GM18868 (cell line): Measurements from ENCODE around the gene PLXNB2.
"Not testable (repeated sequence)": the region's sequence is repeated elsewhere in the genome, so short reads cannot be mapped to it uniquely, and the experiment has no call there.

Source experiments
- ATAC-seq: cut with Tn5 transposase; IDR thresholded peaks from one replicate; pipeline ENCODE4 v1.9.1; 2021; ENCODE audit warnings: mild to moderate bottlenecking, moderate library complexity; ENCODE audit not compliant: unreplicated experiment

PLXNB2 gene, protein sequence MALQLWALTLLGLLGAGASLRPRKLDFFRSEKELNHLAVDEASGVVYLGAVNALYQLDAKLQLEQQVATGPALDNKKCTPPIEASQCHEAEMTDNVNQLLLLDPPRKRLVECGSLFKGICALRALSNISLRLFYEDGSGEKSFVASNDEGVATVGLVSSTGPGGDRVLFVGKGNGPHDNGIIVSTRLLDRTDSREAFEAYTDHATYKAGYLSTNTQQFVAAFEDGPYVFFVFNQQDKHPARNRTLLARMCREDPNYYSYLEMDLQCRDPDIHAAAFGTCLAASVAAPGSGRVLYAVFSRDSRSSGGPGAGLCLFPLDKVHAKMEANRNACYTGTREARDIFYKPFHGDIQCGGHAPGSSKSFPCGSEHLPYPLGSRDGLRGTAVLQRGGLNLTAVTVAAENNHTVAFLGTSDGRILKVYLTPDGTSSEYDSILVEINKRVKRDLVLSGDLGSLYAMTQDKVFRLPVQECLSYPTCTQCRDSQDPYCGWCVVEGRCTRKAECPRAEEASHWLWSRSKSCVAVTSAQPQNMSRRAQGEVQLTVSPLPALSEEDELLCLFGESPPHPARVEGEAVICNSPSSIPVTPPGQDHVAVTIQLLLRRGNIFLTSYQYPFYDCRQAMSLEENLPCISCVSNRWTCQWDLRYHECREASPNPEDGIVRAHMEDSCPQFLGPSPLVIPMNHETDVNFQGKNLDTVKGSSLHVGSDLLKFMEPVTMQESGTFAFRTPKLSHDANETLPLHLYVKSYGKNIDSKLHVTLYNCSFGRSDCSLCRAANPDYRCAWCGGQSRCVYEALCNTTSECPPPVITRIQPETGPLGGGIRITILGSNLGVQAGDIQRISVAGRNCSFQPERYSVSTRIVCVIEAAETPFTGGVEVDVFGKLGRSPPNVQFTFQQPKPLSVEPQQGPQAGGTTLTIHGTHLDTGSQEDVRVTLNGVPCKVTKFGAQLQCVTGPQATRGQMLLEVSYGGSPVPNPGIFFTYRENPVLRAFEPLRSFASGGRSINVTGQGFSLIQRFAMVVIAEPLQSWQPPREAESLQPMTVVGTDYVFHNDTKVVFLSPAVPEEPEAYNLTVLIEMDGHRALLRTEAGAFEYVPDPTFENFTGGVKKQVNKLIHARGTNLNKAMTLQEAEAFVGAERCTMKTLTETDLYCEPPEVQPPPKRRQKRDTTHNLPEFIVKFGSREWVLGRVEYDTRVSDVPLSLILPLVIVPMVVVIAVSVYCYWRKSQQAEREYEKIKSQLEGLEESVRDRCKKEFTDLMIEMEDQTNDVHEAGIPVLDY (N-terminal part only)

DNA sequence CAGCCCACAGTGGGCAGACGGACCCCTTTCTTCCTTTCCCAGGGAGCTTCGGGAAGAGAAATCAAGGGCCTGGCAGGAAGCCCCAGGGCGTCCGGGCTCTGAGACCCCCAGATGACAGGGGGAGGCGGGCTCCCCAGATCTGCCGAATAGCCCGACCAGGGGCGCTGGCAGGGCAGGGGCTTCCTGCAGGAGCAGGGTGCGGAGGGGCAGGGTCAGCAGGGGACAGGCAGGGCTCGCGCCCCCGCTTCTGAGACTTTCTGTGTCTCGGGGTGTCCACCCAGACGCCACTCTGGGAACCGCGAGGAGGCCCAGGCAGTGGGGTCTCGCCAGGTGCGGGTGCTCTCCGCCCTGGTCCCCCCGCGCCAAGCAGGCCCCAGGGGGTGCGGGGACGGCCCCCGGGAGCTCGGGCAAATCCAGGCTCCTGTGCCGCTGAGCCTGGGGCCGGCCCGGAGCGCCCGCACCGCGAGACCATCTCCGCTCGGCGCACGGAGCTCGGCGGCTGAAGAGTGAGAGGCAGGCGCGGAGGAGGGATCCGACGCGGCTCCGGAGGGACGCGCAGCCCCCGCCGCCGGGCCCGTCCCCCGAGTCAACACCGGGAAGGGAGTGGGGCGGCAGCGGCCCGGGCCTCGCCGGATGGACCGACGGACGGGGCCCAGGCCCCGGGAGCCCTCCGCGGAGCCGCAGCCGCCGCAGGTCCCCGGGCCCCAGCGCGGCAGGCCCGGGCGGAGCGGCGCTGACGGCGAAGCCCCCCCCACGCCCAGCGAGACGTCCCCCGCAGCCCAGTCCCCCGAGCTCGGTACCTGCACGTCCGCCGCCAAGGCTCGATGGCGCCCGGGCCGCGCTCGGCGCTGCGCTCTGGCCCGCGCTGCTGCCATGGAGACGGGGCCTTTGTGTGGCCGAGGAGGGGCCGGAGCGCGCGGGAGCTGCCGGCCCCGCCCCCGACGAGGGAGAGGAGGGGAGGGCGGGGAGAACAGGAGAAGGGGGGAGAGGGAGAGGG is at the start of gene PLXNB2:
PLXNB2 (minus strand) TSS at position 894 of the 997 bp plus-strand sequence. CDS start 17,062 bp downstream, outside the sequence.
- no peak for ATAC-seq

DNA sequence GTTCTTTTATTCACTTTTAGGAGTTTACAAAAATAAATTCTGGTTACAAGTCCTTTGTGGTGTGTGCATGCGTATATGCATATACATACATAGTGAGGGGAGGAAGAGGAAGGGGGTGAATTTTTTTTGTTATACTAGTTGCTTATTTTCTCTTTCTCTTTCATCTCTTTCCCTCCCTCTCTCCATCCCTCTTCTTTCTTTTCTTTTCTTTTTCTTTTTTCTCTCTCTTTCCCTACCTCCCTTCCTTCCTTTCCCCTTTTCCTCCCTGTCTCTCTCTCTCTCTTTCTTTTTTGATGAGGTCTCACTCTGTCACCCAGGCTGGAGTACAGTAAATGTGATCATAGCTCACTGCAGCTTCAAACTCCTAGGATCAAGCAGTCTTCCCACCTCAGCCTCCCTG is 49.8 kb upstream of the PLXNB2 start:
- ATAC-seq: no peak

DNA sequence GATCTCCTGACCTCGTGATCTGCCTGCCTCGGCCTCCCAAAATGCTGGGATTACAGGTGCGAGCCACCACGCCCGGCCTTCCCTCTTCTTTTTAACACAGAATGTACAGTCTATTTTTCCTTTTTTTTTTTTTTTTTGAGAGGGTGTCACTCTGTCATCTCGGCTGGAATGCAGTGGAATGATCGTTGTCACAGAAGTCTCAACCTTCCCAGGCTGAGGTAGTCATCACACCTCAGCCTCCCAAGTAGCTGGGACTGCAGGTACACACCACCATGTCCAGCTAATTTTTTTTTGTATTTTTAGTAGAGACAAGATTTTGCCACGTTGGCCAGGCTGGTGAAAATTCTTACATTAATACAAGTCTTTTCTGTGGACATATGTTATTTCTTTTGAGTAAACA is 48.7 kb upstream of the PLXNB2 start:
- no peak for ATAC-seq

DNA sequence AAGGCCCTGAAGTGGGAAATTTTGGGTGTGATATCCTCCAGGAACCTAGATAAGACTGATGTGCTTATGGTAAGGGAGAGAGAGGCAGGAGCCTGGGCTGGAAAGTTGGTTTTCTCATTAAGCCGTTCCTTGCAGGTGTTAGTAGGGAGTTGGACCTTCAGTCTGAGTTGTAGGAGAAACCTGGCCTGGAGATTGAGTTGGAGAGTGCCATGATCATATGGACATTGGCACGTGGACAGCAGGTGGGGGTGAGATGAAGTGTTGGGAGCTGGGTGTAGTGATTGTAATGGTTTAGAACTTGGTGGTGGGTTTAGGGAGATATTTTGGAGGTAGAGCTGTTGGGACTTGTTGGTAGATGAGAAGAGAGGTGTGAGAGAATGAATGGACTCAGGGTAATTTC is 40.6 kb upstream of the PLXNB2 start:
- ATAC-seq: no peak

GRCh38 chr22:50347157-50347556 is 39.7 kb upstream of the PLXNB2 start:
- no peak for ATAC-seq

GRCh38 chr22:50346470-50346869 is 39.0 kb upstream of the PLXNB2 start:
- no peak for ATAC-seq

DNA sequence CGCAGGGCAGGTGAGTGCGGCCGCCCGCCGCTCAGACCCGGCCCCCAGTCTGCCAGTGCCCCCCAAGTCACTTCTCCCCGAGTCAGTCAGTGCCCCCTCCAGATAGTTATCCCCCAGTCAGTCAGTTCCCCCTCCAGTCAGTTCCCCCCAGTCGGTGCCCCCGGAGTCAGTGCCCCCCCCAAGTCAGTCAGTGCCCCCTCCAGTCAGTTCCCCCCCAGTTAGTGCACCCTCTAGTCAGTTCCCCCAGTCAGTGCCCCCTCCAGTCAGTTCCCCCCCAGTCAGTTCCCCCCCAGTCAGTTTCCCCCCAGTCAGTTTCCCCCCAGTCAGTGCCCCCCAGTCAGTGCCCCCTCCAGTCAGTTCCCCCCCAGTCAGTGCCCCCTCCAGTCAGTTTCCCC is 36.1 kb upstream of the PLXNB2 start:
- ATAC-seq: no peak

DNA sequence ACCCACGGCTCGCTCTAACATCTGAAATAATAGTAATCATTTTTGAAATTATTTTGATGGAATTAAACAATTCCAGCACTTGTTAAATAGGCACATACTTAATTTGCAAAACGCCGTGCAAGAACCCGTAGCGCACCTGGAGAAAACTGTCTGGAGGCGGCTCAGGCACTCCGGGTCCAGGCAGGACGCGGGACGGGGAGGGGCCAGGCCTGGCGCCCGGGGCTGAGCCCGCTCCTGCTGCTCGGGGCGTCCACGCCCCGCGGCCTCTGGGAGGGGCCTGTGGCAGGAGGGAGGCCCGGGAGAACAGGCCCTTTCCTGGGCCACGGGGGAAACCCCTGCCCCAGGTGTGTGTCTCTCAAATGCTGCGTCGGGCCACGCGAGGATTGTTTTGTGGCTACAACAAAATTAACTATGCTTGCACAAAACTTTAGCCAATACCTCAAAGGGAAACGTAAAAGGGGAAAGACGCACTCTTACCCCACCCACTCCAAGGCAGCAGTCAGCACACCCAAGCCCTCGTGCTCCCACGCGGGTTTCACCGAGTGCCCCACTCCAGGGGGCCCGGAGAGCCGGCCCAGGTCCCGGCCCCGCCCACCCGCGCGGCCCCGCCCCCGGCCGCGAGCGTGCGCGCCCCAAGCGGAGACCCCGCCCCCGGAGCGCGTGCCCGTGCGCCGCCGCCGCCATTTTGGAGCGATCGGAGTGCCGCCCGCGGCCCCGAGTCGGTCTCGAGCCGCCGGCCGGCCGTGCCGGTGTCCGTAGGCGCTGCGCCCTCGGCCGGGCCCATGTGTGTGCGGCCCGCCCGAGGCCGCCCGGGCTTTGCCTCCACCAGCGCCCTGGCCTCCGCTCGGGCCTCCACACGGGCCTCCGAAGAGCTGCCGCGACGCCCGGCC is 35.5 kb upstream of the PLXNB2 start, which contains the start of gene PPP6R2:
PPP6R2 (plus strand) TSS at position 677 of the 890 bp plus-strand sequence. CDS start 50,582 bp downstream, outside the sequence.
- peak; percentile 76 for ATAC-seq

DNA sequence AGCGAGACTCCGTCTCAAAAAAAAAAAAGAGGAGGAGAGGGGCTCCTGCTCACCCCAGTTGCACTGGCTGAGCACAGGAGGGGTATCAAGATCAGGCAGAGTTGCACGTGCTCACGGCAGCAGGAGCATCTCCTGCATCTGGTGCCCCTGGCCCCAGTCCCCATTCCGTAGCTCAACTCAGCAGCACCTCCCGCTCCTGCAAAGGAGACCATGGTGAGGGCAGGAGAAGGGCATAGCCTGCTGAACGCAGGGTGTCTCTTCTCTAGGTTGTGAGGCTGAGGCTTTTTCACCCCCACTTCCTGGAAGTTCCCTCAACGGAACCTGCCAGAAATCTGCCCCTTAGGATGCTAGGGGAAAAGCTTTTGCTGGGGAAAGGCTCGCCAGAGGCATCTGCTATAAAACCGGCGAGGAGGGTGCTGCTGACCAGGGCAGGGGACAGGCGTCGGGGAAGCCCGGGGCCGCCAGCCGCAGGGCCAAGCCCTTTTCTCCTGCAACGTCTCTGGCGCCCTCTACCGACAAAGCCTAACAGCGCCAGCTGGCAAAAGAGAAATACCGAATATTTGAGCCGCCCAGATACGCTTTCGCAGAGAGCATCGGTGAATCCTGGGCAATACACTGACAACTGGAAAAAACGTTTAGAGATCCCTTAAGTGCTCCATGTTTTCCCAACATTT is 34.7 kb upstream of the PLXNB2 start:
- ATAC-seq: no peak

- no peak for ATAC-seq
These were observed 32.8 kb upstream of the PLXNB2 start for GRCh38 chr22:50339945-50340879.

DNA sequence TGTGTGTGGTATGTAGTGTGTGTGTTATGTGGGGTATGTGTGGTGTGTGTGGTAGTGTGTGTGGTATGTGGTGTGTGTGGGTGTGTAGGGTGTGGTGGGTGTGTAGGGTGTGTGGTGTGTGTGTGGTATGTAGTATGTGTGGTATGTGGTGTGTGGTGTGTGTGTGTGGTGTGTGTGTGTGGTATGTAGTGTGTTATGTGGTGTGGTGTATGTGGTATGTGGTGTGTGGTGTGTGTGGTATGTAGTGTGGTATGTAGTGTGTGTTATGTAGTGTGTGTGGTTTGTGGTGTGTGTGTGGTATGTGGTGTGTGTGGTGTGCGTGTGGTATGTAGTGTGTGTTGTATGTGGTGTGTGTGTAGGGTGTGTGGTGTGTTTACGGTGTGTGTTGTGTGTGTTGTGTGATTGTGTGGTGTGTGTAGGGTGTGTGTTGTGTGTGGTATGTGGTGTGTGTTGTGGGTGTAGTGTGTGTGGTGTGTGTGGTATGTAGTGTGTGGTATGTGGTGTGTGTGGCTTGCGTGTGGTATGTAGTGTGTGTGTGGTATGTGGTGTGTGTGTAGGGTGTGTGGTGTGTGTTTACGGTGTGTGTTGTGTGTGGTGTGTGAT is 31.5 kb upstream of the PLXNB2 start:
- no peak for ATAC-seq

DNA sequence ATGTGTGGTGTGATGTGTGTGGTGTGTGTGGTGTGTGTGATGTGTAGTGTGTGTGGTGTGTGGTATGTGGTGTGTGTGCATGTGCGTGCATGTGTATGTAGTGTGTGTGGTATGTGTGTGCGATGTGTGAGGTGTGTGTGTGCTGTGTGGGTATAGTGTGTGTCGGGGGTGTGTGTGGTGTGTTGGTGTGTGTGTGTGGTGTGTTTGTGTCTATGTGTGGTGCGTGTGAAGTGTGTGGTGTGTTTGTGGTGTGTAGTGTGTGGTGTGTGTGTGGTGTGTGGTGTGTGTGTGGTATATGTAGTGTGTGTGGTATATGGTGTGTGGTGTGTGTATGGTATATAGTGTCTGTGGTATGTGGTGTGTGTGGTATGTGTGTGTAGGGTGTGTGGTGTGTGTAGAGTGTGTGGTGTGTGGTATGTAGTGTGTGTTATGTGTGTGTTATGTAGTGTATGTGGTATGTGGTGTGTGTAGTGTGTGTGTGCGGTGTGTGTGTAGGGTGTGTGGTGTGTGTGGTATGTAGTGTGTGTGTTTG is 30.7 kb upstream of the PLXNB2 start:
- no peak for ATAC-seq

- ATAC-seq: no peak
These were observed 30.0 kb upstream of the PLXNB2 start for GRCh38 chr22:50337262-50338041.

GRCh38 chr22:50334433-50334832 is 27.0 kb upstream of the PLXNB2 start:
- ATAC-seq: not testable (repeated sequence)

GRCh38 chr22:50329236-50329635 is 21.8 kb upstream of the PLXNB2 start:
- ATAC-seq: no peak

GRCh38 chr22:50327711-50328019 is 20.2 kb upstream of the PLXNB2 start:
- no peak for ATAC-seq
